ENCODE measurements around the gene ADCY10.

DNA sequence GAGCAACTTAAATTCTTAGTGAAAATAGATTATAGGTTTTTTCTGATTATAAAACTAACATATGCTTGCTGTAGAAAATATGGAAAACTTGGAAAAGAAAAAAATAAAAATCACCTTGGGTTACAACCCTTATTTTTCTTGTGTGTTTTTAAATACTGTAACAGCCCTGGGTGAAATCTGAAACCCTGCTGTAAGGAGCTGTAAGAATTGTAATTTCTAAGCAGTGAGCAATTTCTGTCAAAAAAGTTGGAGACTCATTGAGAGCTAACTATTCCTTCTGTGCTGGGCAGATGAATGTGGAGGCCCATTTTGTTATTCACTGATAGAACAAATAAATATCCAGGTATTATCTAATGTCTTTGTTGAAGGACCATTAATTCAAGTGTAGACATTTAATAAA lies 42.6 kb downstream of the ADCY10 start:
- no peak for TF ChIP-seq POLR2AphosphoS5 (IDR thresholded peaks at IDR 0.05)
- TF ChIP-seq, protein P1, sequence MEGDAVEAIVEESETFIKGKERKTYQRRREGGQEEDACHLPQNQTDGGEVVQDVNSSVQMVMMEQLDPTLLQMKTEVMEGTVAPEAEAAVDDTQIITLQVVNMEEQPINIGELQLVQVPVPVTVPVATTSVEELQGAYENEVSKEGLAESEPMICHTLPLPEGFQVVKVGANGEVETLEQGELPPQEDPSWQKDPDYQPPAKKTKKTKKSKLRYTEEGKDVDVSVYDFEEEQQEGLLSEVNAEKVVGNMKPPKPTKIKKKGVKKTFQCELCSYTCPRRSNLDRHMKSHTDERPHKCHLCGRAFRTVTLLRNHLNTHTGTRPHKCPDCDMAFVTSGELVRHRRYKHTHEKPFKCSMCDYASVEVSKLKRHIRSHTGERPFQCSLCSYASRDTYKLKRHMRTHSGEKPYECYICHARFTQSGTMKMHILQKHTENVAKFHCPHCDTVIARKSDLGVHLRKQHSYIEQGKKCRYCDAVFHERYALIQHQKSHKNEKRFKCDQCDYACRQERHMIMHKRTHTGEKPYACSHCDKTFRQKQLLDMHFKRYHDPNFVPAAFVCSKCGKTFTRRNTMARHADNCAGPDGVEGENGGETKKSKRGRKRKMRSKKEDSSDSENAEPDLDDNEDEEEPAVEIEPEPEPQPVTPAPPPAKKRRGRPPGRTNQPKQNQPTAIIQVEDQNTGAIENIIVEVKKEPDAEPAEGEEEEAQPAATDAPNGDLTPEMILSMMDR (IDR thresholded peaks at IDR 0.05): no peak
